Activated T-helper 2 cell treated with anti-CD3 and anti-CD28 coated beads, Interferon-gamma antibody, Interleukin-2, Interleukin-4, amounts not matched to agents 10 μg/mL and 5 μg/mL and 100 μg/mL, durations not matched to agents 14 hours and 24 hours and 36 hours (primary cell): ENCODE results near the gene DERL2. TPM values are rescaled to one million over a fixed set of nuclear protein-coding genes. Genes with fewer than 3 reads are reported as not detected.
"Not testable (repeated sequence)": the region's sequence is repeated elsewhere in the genome, so short reads cannot be mapped to it uniquely, and the experiment has no call there.

Experiments
- DNase-seq: peaks from one replicate; pipeline ENCODE4 v3.0.0; 2021; ENCODE audit warnings: low spot score
- H3K27ac Mint-ChIP-seq: one replicate; pipeline ENCODE4 v1.8.0; 2021; ENCODE audit warnings: mixed read lengths
- H3K27me3 Mint-ChIP-seq: one replicate; pipeline ENCODE4 v1.8.0; 2021; ENCODE audit warnings: low read depth, mixed read lengths
- H3K36me3 Mint-ChIP-seq: one replicate; pipeline ENCODE4 v1.8.0; 2021; ENCODE audit warnings: low read depth, mixed read lengths
- H3K4me1 Mint-ChIP-seq: one replicate; pipeline ENCODE4 v1.8.0; 2021; ENCODE audit warnings: low read depth, mixed read lengths
- H3K4me3 Mint-ChIP-seq: one replicate; pipeline ENCODE4 v1.8.0; 2021; ENCODE audit warnings: low read depth, mild to moderate bottlenecking, moderate library complexity, mixed read lengths
- H3K9me3 Mint-ChIP-seq: one replicate; pipeline ENCODE4 v1.8.0; 2021; ENCODE audit warnings: mixed read lengths
- intact Hi-C: fragments of 100-400 bp; cut with micrococcal nuclease; formaldehyde crosslinking; loops from one replicate; pipeline ENCODE4 v1.15.1; 2023
- total RNA-seq: library from RNA; stranded (reverse); gene quantifications from 2 replicates; pipeline ENCODE4 v1.2.3, GENCODE V29; 2022

Gene DERL2
- total RNA-seq, 1 donor from 2014 or later: 69.3 TPM

GRCh38 chr17:5446786-5447185, 39.2 kb downstream of the DERL2 start:
- Mint-ChIP-seq H3K27me3 (no peaks in the 10 kb centered on the region), H3K36me3 (peaks cover 75% of the 10 kb centered on the region), H3K4me3 (no peak overlapping the region), H3K4me1 (no peaks in the 10 kb centered on the region), H3K27ac (no peak overlapping the region), H3K9me3 (no peaks in the 10 kb centered on the region)
- intact Hi-C loops: no loop called here
- no peak for DNase-seq

DNA sequence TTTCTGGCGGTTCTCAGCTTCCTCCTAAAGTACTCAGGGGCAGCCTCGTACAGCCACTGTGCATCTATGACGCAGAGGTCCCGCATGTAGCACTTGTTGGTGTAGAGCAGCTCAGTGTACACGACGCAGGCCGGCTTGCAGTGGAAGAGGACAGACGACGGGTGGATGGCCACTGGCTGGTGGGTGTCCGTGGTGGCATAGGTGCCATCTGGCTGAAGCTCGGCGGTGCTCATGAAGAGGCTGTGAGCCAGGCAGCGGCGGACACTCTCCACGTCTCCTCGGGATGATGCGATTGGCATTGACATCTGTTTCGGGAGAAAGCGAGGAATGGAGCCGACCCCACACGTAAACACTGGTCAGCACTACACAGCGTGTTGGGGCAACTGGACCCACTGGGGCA, 41.8 kb downstream of the DERL2 start:
- Mint-ChIP-seq H3K36me3 (peaks cover 68% of the 10 kb centered on the region), H3K4me1 (peaks cover 11% of the 10 kb centered on the region), H3K27me3 (no peaks in the 10 kb centered on the region), H3K4me3 (no peak overlapping the region), H3K9me3 (no peaks in the 10 kb centered on the region), H3K27ac (no peak overlapping the region)
- intact Hi-C loops: no loop called here
- DNase-seq: no peak

- H3K36me3 Mint-ChIP-seq: peaks cover 63% of the 10 kb centered on the region
- H3K4me3 Mint-ChIP-seq: no peak overlapping the region
These were observed 42.2 kb downstream of the DERL2 start for GRCh38 chr17:5443728-5444127.

GRCh38 chr17:5439446-5439764, 46.6 kb downstream of the DERL2 start:
- intact Hi-C loops: loop anchor here (1.0 to 5.0 kb wide), 3 partner anchors 20 to 48 kb away; partner anchors contain the start of genes DERL2, DHX33, MIS12 and NUP88
- H3K27me3 Mint-ChIP-seq: no peaks in the 10 kb centered on the region
- peaks cover 62% of the 10 kb centered on the region for H3K36me3 Mint-ChIP-seq
- no peaks in the 10 kb centered on the region for H3K9me3 Mint-ChIP-seq
- H3K27ac Mint-ChIP-seq: peak overlapping the region; percentile 82
- H3K4me3 Mint-ChIP-seq: peak overlapping the region; percentile 90
- no peak for DNase-seq
- peaks cover 36% of the 10 kb centered on the region for H3K4me1 Mint-ChIP-seq

More at GRCh38 chr17:5443728-5444127, 42.2 kb downstream of the DERL2 start:
- intact Hi-C loops: no loop called here
- DNase-seq: no peak
- Mint-ChIP-seq H3K27ac (no peak overlapping the region), H3K4me1 (peaks cover 12% of the 10 kb centered on the region), H3K27me3 (no peaks in the 10 kb centered on the region), H3K9me3 (no peaks in the 10 kb centered on the region)

DNA sequence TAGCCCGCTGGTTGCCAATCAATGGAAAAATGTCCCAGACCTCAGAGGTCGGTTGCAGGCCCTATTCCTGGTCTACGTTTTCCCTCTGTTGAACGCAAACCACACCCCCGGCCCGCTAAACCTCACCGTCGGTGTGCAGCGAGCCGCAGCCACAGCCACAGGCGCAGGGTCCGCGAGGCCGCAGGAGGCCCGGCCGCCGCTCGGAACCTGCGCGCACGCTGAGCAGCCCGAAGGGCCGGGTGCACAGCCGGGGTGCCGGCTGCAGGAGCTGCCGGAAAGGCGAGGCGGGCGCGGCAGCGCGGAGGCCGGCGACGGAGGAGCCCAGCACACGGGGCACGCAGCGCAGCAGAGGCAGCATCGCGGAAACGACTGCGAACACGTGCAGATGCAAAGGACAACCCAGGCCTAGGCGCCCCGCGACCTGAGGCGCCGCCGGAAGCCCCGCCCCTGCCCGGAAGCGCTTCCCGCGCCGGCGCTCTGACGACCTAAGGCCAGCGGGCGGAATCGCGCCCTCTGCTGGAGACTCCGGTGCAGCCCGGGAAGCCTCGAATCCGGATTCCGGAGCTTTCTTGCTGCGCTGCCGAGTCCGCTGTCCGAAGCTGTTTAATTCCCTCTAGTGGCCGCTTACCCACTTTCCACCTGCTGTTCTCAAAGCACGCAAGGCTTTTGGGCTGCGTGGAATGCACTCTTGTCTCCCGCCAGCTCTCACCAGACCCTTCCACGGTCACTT, 47.1 kb downstream of the DERL2 start, which contains the start of gene C1QBP:
TSS of gene C1QBP (minus strand) at position 440 of the 730 bp plus-strand sequence. CDS start at position 358, 82 bp downstream.
- peak within 1 kb of the TSS; percentile 82 for H3K27ac Mint-ChIP-seq
- intact Hi-C loops: loop anchor here (1.0 to 5.0 kb wide), 3 partner anchors 20 to 48 kb away; partner anchors contain the start of genes DERL2, DHX33, MIS12 and NUP88

GRCh38 chr17:5437721-5438317, 48.2 kb downstream of the DERL2 start:
- intact Hi-C loops: loop anchor here (5.0 kb wide), 1 partner anchor 49 kb away; the partner anchor contains the start of genes DERL2 and MIS12
- Mint-ChIP-seq H3K4me1 (peaks cover 36% of the 10 kb centered on the region), H3K27ac (peak overlapping the region; percentile 78), H3K36me3 (peaks cover 67% of the 10 kb centered on the region), H3K9me3 (no peaks in the 10 kb centered on the region), H3K27me3 (no peaks in the 10 kb centered on the region), H3K4me3 (peak overlapping the region; percentile 90)
- no peak for DNase-seq

More for the DNA sequence above, 47.1 kb downstream of the DERL2 start, which contains the start of gene C1QBP:
- DNase-seq: peak; percentile 90
- no peaks in the 10 kb centered on the region for H3K9me3 Mint-ChIP-seq
- peaks cover 36% of the 10 kb centered on the region for H3K4me1 Mint-ChIP-seq
- H3K4me3 Mint-ChIP-seq: peak within 1 kb of the TSS; percentile 90
- peaks cover 63% of the 10 kb centered on the region for H3K36me3 Mint-ChIP-seq
- no peaks in the 10 kb centered on the region for H3K27me3 Mint-ChIP-seq

GRCh38 chr17:5435781-5436315, 50.1 kb downstream of the DERL2 start:
- Mint-ChIP-seq H3K27ac (peak overlapping the region; percentile 44), H3K36me3 (peaks cover 79% of the 10 kb centered on the region), H3K4me3 (peak overlapping the region; percentile 52), H3K4me1 (peaks cover 41% of the 10 kb centered on the region)
- H3K9me3 Mint-ChIP-seq, H3K27me3 Mint-ChIP-seq, DNase-seq: not testable (repeated sequence)
- intact Hi-C loops: loop anchor here (5.0 kb wide), 1 partner anchor 51 kb away; the partner anchor contains the start of genes DERL2 and MIS12

GRCh38 chr17:5434984-5435383, 51.0 kb downstream of the DERL2 start:
- Mint-ChIP-seq H3K4me1 (peaks cover 41% of the 10 kb centered on the region), H3K27ac (no peak overlapping the region), H3K36me3 (peaks cover 79% of the 10 kb centered on the region), H3K4me3 (no peak overlapping the region), H3K9me3 (no peaks in the 10 kb centered on the region), H3K27me3 (no peaks in the 10 kb centered on the region)
- no peak for DNase-seq
- intact Hi-C loops: loop anchor here (5.0 kb wide), 1 partner anchor 52 kb away; the partner anchor contains the start of genes DERL2 and MIS12

- Mint-ChIP-seq H3K9me3 (no peaks in the 10 kb centered on the region), H3K4me3 (no peak overlapping the region), H3K27ac (peak overlapping the region; percentile 21), H3K27me3 (no peaks in the 10 kb centered on the region), H3K4me1 (peaks cover 22% of the 10 kb centered on the region), H3K36me3 (peaks cover 85% of the 10 kb centered on the region)
- DNase-seq: no peak
- intact Hi-C loops: no loop called here
These were observed 53.9 kb downstream of the DERL2 start for GRCh38 chr17:5431949-5432556.

DNA sequence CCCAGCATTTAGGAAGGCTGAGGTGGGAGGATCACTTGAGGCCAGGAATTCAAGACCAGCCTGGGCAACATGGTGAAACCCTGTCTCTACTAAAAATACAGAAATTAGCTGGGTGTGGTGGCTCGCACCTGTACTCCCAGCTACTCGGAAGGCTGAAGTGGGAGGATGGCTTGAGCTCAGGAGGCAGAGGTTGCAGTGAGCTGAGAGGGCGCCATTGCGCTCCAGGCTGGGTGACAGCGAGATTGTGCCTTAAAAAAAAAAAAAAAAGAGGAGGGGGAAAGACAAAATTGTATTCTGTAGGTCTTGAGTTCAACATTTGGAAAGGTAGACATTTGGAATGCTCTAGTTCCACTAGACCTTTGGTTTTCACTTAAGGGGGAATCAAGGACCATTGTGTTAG, 54.7 kb downstream of the DERL2 start:
- peaks cover 16% of the 10 kb centered on the region for H3K4me1 Mint-ChIP-seq
- H3K9me3 Mint-ChIP-seq, H3K27me3 Mint-ChIP-seq, H3K4me3 Mint-ChIP-seq, DNase-seq, intact Hi-C loops: not testable (repeated sequence)
- peaks cover 78% of the 10 kb centered on the region for H3K36me3 Mint-ChIP-seq
- peak overlapping the region; percentile 21 for H3K27ac Mint-ChIP-seq

- DNase-seq: no peak
- H3K9me3 Mint-ChIP-seq: no peaks in the 10 kb centered on the region
- H3K36me3 Mint-ChIP-seq: peaks cover 81% of the 10 kb centered on the region
- no peak overlapping the region for H3K4me3 Mint-ChIP-seq
- H3K4me1 Mint-ChIP-seq: peaks cover 12% of the 10 kb centered on the region
- no peak overlapping the region for H3K27ac Mint-ChIP-seq
- intact Hi-C loops: no loop called here
- H3K27me3 Mint-ChIP-seq: no peaks in the 10 kb centered on the region
These were observed 55.5 kb downstream of the DERL2 start for GRCh38 chr17:5430413-5430999.

DNA sequence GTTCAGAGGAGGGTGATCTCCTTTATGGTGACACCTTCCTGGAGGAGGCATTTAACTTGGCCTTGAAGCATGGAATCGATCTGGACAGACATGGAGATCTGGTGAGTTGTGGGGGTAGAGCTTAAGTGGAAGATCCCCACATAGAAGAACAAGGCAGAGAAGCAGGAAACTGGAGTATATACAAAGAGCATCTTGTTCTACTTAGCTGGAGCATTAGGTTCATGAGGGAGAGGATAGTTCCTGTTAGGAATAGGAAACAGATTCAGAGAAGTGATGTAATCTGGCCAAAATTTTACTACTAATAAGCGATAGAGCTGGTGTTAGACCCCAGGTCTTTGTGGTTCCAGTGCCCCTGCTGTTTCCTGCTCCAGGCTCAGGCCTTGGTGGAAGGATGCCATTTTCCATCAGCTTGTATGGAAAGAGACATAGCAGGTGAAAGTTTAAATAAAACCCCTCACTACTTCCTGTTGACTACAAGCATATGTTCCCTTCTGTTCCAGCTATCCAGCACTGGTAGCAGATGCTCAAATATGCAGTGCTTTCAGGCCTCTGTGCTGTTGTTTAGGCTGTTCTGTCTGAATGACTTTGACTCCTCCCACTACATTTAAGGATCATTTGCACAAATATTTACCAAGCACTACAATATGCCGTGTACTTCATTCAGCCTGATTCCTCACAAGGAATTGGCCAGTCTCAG, 56.6 kb downstream of the DERL2 start:
- no peak for DNase-seq
- Mint-ChIP-seq H3K36me3 (peaks cover 81% of the 10 kb centered on the region), H3K27me3 (no peaks in the 10 kb centered on the region), H3K27ac (peak overlapping the region; percentile 38), H3K4me1 (peaks cover 12% of the 10 kb centered on the region), H3K4me3 (no peak overlapping the region), H3K9me3 (no peaks in the 10 kb centered on the region)
- intact Hi-C loops: no loop called here
